ENCODE measurements around the gene TMPRSS4.

GRCh38 chr11:118153516-118153915, 76.6 kb downstream of the TMPRSS4 start:
- TF ChIP-seq GATA2 (IDR thresholded peaks at IDR 0.05; ENCODE audit: low read depth, low read length) (no peak), GATA3 (IDR thresholded peaks at IDR 0.05; ENCODE audit: low read depth, low read length) (no peak)
